Measurements from ENCODE around the gene ARHGAP8. TPM values are rescaled to one million over a fixed set of nuclear protein-coding genes. Genes with fewer than 3 reads are reported as not detected.

ARHGAP8 gene
- total and polyA plus RNA-seq, 2 experiments from 2014 or later: 62.8 to 64.9 TPM

DNA sequence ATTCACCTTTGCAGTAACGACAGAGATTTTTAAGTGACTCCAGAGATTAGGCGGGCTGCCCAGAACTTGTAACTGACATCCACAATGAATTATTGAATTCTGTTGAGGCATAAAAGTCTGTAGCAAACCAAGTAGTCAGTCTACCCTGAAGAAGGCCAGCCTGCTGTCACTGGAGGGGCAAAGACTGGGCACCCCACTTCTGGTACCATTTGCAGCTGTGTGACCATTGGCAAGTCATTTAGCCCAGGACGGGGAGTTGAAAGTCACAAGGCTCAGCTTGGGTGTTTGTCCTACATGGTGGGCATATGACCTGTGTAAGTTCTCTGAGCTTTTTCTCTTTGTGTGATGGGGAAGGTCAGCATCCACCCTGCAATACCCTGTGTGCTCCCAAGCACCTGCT, 119.4 kb downstream of the ARHGAP8 start (continued):
- TF ChIP-seq, protein P1, sequence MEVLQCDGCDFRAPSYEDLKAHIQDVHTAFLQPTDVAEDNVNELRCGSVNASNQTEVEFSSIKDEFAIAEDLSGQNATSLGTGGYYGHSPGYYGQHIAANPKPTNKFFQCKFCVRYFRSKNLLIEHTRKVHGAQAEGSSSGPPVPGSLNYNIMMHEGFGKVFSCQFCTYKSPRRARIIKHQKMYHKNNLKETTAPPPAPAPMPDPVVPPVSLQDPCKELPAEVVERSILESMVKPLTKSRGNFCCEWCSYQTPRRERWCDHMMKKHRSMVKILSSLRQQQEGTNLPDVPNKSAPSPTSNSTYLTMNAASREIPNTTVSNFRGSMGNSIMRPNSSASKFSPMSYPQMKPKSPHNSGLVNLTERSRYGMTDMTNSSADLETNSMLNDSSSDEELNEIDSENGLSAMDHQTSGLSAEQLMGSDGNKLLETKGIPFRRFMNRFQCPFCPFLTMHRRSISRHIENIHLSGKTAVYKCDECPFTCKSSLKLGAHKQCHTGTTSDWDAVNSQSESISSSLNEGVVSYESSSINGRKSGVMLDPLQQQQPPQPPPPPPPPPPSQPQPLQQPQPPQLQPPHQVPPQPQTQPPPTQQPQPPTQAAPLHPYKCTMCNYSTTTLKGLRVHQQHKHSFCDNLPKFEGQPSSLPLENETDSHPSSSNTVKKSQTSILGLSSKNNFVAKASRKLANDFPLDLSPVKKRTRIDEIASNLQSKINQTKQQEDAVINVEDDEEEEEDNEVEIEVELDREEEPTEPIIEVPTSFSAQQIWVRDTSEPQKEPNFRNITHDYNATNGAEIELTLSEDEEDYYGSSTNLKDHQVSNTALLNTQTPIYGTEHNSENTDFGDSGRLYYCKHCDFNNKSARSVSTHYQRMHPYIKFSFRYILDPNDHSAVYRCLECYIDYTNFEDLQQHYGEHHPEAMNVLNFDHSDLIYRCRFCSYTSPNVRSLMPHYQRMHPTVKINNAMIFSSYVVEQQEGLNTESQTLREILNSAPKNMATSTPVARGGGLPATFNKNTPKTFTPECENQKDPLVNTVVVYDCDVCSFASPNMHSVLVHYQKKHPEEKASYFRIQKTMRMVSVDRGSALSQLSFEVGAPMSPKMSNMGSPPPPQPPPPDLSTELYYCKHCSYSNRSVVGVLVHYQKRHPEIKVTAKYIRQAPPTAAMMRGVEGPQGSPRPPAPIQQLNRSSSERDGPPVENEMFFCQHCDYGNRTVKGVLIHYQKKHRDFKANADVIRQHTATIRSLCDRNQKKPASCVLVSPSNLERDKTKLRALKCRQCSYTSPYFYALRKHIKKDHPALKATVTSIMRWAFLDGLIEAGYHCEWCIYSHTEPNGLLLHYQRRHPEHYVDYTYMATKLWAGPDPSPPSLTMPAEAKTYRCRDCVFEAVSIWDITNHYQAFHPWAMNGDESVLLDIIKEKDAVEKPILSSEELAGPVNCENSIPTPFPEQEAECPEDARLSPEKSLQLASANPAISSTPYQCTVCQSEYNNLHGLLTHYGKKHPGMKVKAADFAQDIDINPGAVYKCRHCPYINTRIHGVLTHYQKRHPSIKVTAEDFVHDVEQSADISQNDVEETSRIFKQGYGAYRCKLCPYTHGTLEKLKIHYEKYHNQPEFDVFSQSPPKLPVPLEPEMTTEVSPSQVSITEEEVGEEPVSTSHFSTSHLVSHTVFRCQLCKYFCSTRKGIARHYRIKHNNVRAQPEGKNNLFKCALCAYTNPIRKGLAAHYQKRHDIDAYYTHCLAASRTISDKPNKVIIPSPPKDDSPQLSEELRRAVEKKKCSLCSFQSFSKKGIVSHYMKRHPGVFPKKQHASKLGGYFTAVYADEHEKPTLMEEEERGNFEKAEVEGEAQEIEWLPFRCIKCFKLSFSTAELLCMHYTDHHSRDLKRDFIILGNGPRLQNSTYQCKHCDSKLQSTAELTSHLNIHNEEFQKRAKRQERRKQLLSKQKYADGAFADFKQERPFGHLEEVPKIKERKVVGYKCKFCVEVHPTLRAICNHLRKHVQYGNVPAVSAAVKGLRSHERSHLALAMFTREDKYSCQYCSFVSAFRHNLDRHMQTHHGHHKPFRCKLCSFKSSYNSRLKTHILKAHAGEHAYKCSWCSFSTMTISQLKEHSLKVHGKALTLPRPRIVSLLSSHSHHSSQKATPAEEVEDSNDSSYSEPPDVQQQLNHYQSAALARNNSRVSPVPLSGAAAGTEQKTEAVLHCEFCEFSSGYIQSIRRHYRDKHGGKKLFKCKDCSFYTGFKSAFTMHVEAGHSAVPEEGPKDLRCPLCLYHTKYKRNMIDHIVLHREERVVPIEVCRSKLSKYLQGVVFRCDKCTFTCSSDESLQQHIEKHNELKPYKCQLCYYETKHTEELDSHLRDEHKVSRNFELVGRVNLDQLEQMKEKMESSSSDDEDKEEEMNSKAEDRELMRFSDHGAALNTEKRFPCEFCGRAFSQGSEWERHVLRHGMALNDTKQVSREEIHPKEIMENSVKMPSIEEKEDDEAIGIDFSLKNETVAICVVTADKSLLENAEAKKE (CRISPR knock-in tag; IDR thresholded peaks at IDR 0.05): no peak
- no peak for TF ChIP-seq POLR2AphosphoS5 (IDR thresholded peaks at IDR 0.05; ENCODE audit: low read depth)
- TF ChIP-seq NANOG (IDR thresholded peaks at IDR 0.05; ENCODE audit: borderline replicate concordance): no peak
- no peak for TF ChIP-seq EZH2phosphoT487 (IDR thresholded peaks at IDR 0.05; ENCODE audit: unreplicated experiment)
- TF ChIP-seq ZNF331 (CRISPR knock-in tag; IDR thresholded peaks at IDR 0.05; ENCODE audit: low read depth): no peak
- TF ChIP-seq JUNB (IDR thresholded peaks at IDR 0.05; ENCODE audit: unreplicated experiment): no peak
- TF ChIP-seq STAT1 (IDR thresholded peaks at IDR 0.05; ENCODE audit: unreplicated experiment): no peak
- no peak for TF ChIP-seq EZH2 (IDR thresholded peaks at IDR 0.05; ENCODE audit: low read depth, unreplicated experiment)

DNA sequence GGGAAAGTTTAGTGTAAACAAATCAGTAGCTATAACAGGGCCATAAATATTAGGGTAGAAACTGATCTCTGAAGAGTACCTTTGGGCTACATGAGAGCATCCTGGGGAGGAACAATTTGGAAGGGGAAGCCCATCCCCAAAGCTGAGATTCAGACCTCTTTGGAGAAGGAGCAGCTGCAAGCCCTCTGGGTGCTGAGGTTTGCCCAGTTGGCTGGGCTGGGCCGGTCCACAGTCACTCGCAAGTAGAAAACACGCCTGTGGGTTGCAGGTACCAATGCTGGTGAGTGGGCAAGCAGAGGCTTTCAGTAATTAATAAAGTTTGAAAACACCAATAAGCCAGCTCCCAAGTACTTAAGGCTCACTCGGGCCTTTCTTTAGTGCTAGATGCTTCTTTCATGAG, 124.5 kb downstream of the ARHGAP8 start:
- no peaks in the 10 kb centered on the region for H3K4me1 ChIP-seq (ENCODE audit: insufficient read depth)
- no peaks in the 10 kb centered on the region; the same call in 1 of the 2 replicates for H4K20me1 ChIP-seq (replicated peaks; ENCODE audit: insufficient read depth)
- no peak overlapping the region for H3K27ac ChIP-seq (ENCODE audit: low read depth)
- H3K36me3 ChIP-seq (ENCODE audit: insufficient read depth): no peaks in the 10 kb centered on the region
- H3K27me3 ChIP-seq (ENCODE audit: insufficient read depth): no peaks in the 10 kb centered on the region
- DNase-seq (ENCODE audit: low spot score) (no peak), ATAC-seq (no peak)
- H3K4me3 ChIP-seq: no peak overlapping the region
- no peak overlapping the region for H3K4me2 ChIP-seq
- H3K9me3 Mint-ChIP-seq: peaks cover 24% of the 10 kb centered on the region
- no peak overlapping the region for H2AFZ ChIP-seq
- peaks cover 8% of the 10 kb centered on the region for H3K27me3 Mint-ChIP-seq (ENCODE audit: insufficient read depth, low read depth, poor library complexity)
- no peaks in the 10 kb centered on the region for H3K4me1 Mint-ChIP-seq
- H3K36me3 Mint-ChIP-seq (ENCODE audit: low read depth): peaks cover 44% of the 10 kb centered on the region
- H3K4me3 Mint-ChIP-seq: no peak overlapping the region
- H3F3A ChIP-seq (replicated peaks; ENCODE audit: low read depth): no peaks in the 10 kb centered on the region
- H3K79me2 ChIP-seq (replicated peaks; ENCODE audit: insufficient read depth): no peaks in the 10 kb centered on the region
- H3K27ac Mint-ChIP-seq: no peak overlapping the region
- H3K9me2 ChIP-seq (ENCODE audit: insufficient read depth): no peaks in the 10 kb centered on the region
- TF ChIP-seq EZH2phosphoT487 (IDR thresholded peaks at IDR 0.05; ENCODE audit: unreplicated experiment) (no peak), NANOG (IDR thresholded peaks at IDR 0.05; ENCODE audit: borderline replicate concordance) (no peak), STAT1 (IDR thresholded peaks at IDR 0.05; ENCODE audit: unreplicated experiment) (no peak), EZH2 (IDR thresholded peaks at IDR 0.05; ENCODE audit: low read depth, unreplicated experiment) (no peak), ZNF331 (CRISPR knock-in tag; IDR thresholded peaks at IDR 0.05; ENCODE audit: low read depth) (no peak), CREB1 (CRISPR knock-in tag; IDR thresholded peaks at IDR 0.05; ENCODE audit: low read depth) (no peak), ZNF114 (CRISPR knock-in tag; IDR thresholded peaks at IDR 0.05) (no peak)
- TF ChIP-seq, protein P2, sequence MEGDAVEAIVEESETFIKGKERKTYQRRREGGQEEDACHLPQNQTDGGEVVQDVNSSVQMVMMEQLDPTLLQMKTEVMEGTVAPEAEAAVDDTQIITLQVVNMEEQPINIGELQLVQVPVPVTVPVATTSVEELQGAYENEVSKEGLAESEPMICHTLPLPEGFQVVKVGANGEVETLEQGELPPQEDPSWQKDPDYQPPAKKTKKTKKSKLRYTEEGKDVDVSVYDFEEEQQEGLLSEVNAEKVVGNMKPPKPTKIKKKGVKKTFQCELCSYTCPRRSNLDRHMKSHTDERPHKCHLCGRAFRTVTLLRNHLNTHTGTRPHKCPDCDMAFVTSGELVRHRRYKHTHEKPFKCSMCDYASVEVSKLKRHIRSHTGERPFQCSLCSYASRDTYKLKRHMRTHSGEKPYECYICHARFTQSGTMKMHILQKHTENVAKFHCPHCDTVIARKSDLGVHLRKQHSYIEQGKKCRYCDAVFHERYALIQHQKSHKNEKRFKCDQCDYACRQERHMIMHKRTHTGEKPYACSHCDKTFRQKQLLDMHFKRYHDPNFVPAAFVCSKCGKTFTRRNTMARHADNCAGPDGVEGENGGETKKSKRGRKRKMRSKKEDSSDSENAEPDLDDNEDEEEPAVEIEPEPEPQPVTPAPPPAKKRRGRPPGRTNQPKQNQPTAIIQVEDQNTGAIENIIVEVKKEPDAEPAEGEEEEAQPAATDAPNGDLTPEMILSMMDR (conservative IDR thresholded peaks at IDR 0.05; ENCODE audit: low read depth in 2 of 2): no peak
- TF ChIP-seq, protein P3, sequence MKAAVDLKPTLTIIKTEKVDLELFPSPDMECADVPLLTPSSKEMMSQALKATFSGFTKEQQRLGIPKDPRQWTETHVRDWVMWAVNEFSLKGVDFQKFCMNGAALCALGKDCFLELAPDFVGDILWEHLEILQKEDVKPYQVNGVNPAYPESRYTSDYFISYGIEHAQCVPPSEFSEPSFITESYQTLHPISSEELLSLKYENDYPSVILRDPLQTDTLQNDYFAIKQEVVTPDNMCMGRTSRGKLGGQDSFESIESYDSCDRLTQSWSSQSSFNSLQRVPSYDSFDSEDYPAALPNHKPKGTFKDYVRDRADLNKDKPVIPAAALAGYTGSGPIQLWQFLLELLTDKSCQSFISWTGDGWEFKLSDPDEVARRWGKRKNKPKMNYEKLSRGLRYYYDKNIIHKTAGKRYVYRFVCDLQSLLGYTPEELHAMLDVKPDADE (IDR thresholded peaks at IDR 0.05): no peak
- TF ChIP-seq, protein P4, sequence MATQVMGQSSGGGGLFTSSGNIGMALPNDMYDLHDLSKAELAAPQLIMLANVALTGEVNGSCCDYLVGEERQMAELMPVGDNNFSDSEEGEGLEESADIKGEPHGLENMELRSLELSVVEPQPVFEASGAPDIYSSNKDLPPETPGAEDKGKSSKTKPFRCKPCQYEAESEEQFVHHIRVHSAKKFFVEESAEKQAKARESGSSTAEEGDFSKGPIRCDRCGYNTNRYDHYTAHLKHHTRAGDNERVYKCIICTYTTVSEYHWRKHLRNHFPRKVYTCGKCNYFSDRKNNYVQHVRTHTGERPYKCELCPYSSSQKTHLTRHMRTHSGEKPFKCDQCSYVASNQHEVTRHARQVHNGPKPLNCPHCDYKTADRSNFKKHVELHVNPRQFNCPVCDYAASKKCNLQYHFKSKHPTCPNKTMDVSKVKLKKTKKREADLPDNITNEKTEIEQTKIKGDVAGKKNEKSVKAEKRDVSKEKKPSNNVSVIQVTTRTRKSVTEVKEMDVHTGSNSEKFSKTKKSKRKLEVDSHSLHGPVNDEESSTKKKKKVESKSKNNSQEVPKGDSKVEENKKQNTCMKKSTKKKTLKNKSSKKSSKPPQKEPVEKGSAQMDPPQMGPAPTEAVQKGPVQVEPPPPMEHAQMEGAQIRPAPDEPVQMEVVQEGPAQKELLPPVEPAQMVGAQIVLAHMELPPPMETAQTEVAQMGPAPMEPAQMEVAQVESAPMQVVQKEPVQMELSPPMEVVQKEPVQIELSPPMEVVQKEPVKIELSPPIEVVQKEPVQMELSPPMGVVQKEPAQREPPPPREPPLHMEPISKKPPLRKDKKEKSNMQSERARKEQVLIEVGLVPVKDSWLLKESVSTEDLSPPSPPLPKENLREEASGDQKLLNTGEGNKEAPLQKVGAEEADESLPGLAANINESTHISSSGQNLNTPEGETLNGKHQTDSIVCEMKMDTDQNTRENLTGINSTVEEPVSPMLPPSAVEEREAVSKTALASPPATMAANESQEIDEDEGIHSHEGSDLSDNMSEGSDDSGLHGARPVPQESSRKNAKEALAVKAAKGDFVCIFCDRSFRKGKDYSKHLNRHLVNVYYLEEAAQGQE (IDR thresholded peaks at IDR 0.05; ENCODE audit: unreplicated experiment): no peak
